ENCODE measurements around the gene UST.

- TF ChIP-seq, protein P1, sequence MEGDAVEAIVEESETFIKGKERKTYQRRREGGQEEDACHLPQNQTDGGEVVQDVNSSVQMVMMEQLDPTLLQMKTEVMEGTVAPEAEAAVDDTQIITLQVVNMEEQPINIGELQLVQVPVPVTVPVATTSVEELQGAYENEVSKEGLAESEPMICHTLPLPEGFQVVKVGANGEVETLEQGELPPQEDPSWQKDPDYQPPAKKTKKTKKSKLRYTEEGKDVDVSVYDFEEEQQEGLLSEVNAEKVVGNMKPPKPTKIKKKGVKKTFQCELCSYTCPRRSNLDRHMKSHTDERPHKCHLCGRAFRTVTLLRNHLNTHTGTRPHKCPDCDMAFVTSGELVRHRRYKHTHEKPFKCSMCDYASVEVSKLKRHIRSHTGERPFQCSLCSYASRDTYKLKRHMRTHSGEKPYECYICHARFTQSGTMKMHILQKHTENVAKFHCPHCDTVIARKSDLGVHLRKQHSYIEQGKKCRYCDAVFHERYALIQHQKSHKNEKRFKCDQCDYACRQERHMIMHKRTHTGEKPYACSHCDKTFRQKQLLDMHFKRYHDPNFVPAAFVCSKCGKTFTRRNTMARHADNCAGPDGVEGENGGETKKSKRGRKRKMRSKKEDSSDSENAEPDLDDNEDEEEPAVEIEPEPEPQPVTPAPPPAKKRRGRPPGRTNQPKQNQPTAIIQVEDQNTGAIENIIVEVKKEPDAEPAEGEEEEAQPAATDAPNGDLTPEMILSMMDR (IDR thresholded peaks at IDR 0.05) = no peak
- TF ChIP-seq, protein P2, sequence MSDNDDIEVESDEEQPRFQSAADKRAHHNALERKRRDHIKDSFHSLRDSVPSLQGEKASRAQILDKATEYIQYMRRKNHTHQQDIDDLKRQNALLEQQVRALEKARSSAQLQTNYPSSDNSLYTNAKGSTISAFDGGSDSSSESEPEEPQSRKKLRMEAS (CRISPR knock-in tag; IDR thresholded peaks at IDR 0.05) = no peak
- no peak for TF ChIP-seq USF1 (CRISPR knock-in tag; IDR thresholded peaks at IDR 0.05)
- no peak for TF ChIP-seq HMGXB4 (CRISPR knock-in tag; IDR thresholded peaks at IDR 0.05)
- TF ChIP-seq MXD4 (CRISPR knock-in tag; IDR thresholded peaks at IDR 0.05; ENCODE audit: borderline replicate concordance) = no peak
- TF ChIP-seq, protein P3, sequence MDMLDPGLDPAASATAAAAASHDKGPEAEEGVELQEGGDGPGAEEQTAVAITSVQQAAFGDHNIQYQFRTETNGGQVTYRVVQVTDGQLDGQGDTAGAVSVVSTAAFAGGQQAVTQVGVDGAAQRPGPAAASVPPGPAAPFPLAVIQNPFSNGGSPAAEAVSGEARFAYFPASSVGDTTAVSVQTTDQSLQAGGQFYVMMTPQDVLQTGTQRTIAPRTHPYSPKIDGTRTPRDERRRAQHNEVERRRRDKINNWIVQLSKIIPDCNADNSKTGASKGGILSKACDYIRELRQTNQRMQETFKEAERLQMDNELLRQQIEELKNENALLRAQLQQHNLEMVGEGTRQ (CRISPR knock-in tag; IDR thresholded peaks at IDR 0.05) = no peak
- TF ChIP-seq, protein P4, sequence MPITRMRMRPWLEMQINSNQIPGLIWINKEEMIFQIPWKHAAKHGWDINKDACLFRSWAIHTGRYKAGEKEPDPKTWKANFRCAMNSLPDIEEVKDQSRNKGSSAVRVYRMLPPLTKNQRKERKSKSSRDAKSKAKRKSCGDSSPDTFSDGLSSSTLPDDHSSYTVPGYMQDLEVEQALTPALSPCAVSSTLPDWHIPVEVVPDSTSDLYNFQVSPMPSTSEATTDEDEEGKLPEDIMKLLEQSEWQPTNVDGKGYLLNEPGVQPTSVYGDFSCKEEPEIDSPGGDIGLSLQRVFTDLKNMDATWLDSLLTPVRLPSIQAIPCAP (CRISPR knock-in tag; IDR thresholded peaks at IDR 0.05) = no peak
- TF ChIP-seq, protein P5, sequence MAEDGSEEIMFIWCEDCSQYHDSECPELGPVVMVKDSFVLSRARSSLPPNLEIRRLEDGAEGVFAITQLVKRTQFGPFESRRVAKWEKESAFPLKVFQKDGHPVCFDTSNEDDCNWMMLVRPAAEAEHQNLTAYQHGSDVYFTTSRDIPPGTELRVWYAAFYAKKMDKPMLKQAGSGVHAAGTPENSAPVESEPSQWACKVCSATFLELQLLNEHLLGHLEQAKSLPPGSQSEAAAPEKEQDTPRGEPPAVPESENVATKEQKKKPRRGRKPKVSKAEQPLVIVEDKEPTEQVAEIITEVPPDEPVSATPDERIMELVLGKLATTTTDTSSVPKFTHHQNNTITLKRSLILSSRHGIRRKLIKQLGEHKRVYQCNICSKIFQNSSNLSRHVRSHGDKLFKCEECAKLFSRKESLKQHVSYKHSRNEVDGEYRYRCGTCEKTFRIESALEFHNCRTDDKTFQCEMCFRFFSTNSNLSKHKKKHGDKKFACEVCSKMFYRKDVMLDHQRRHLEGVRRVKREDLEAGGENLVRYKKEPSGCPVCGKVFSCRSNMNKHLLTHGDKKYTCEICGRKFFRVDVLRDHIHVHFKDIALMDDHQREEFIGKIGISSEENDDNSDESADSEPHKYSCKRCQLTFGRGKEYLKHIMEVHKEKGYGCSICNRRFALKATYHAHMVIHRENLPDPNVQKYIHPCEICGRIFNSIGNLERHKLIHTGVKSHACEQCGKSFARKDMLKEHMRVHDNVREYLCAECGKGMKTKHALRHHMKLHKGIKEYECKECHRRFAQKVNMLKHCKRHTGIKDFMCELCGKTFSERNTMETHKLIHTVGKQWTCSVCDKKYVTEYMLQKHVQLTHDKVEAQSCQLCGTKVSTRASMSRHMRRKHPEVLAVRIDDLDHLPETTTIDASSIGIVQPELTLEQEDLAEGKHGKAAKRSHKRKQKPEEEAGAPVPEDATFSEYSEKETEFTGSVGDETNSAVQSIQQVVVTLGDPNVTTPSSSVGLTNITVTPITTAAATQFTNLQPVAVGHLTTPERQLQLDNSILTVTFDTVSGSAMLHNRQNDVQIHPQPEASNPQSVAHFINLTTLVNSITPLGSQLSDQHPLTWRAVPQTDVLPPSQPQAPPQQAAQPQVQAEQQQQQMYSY (CRISPR knock-in tag; IDR thresholded peaks at IDR 0.05) = no peak
- TF ChIP-seq SP1 (CRISPR knock-in tag; conservative IDR thresholded peaks at IDR 0.05) = no peak
- no peak for TF ChIP-seq ZNF425 (CRISPR knock-in tag; conservative IDR thresholded peaks at IDR 0.05)
- TF ChIP-seq TEAD1 (CRISPR knock-in tag; IDR thresholded peaks at IDR 0.05) = no peak
- TF ChIP-seq, protein P6, sequence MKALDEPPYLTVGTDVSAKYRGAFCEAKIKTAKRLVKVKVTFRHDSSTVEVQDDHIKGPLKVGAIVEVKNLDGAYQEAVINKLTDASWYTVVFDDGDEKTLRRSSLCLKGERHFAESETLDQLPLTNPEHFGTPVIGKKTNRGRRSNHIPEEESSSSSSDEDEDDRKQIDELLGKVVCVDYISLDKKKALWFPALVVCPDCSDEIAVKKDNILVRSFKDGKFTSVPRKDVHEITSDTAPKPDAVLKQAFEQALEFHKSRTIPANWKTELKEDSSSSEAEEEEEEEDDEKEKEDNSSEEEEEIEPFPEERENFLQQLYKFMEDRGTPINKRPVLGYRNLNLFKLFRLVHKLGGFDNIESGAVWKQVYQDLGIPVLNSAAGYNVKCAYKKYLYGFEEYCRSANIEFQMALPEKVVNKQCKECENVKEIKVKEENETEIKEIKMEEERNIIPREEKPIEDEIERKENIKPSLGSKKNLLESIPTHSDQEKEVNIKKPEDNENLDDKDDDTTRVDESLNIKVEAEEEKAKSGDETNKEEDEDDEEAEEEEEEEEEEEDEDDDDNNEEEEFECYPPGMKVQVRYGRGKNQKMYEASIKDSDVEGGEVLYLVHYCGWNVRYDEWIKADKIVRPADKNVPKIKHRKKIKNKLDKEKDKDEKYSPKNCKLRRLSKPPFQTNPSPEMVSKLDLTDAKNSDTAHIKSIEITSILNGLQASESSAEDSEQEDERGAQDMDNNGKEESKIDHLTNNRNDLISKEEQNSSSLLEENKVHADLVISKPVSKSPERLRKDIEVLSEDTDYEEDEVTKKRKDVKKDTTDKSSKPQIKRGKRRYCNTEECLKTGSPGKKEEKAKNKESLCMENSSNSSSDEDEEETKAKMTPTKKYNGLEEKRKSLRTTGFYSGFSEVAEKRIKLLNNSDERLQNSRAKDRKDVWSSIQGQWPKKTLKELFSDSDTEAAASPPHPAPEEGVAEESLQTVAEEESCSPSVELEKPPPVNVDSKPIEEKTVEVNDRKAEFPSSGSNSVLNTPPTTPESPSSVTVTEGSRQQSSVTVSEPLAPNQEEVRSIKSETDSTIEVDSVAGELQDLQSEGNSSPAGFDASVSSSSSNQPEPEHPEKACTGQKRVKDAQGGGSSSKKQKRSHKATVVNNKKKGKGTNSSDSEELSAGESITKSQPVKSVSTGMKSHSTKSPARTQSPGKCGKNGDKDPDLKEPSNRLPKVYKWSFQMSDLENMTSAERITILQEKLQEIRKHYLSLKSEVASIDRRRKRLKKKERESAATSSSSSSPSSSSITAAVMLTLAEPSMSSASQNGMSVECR (CRISPR knock-in tag; IDR thresholded peaks at IDR 0.05; ENCODE audit: borderline replicate concordance) = no peak
- TF ChIP-seq, protein P7, sequence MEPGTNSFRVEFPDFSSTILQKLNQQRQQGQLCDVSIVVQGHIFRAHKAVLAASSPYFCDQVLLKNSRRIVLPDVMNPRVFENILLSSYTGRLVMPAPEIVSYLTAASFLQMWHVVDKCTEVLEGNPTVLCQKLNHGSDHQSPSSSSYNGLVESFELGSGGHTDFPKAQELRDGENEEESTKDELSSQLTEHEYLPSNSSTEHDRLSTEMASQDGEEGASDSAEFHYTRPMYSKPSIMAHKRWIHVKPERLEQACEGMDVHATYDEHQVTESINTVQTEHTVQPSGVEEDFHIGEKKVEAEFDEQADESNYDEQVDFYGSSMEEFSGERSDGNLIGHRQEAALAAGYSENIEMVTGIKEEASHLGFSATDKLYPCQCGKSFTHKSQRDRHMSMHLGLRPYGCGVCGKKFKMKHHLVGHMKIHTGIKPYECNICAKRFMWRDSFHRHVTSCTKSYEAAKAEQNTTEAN (CRISPR knock-in tag; IDR thresholded peaks at IDR 0.05) = no peak
Observed at GRCh38 chr6:148720406-148720805, 26.4 kb upstream of the UST start.

Data from WTC11 (cell line).